Natural killer cell (primary cell): ENCODE measurements around the gene TMEM185B. TPM values are rescaled to one million over a fixed set of nuclear protein-coding genes. Genes with fewer than 3 reads are reported as not detected.

Source experiments
- ATAC-seq, 3 donors: fragments of 150-1000 bp in 2 of 3; fragments of 200-7000 bp in 1 of 3; cut with Tn5 transposase; 1 replicate in 1 of 3; 2 replicates in 2 of 3; pipeline ENCODE4 v1.10.0; 2021; ENCODE audit warnings: mild to moderate bottlenecking in 2 of 3, moderate library complexity in 2 of 3
- DNase-seq, 2 donors: peaks; one replicate each; pipeline versions ENCODE4 v3.0.0 to v3.0.0-alpha.2; 2013 to 2021; ENCODE audit warnings: mixed read lengths in 1 of 2
- H3K27ac ChIP-seq: one replicate; pipeline ENCODE4 v1.5.1; 2013; ENCODE audit warnings: mild to moderate bottlenecking, low read length
- H3K27me3 ChIP-seq: one replicate; pipeline ENCODE4 v1.6.1; 2013; ENCODE audit warnings: low read length; ENCODE audit not compliant: control insufficient read depth, insufficient read depth
- H3K36me3 ChIP-seq: one replicate; pipeline ENCODE4 v1.6.1; 2013; ENCODE audit warnings: low read length; ENCODE audit not compliant: control insufficient read depth, insufficient read depth
- H3K4me1 ChIP-seq: one replicate; pipeline ENCODE4 v1.6.1; 2013; ENCODE audit warnings: low read length; ENCODE audit not compliant: control insufficient read depth, insufficient read depth
- H3K4me3 ChIP-seq: one replicate; pipeline ENCODE4 v1.5.1; 2013; ENCODE audit warnings: low read length
- H3K9me3 ChIP-seq: one replicate; pipeline ENCODE4 v1.6.1; 2013; ENCODE audit warnings: low read length; ENCODE audit not compliant: control insufficient read depth, insufficient read depth
- H3K27ac Mint-ChIP-seq, 2 donors: one replicate each; pipeline ENCODE4 v1.8.0; 2022; ENCODE audit warnings: mild to moderate bottlenecking in 2 of 2, mixed read lengths in 2 of 2, moderate library complexity in 1 of 2
- H3K27me3 Mint-ChIP-seq, 2 donors: one replicate each; pipeline ENCODE4 v1.8.0; 2022; ENCODE audit warnings: low read depth in 2 of 2, mixed read lengths in 2 of 2
- H3K36me3 Mint-ChIP-seq: one replicate; pipeline ENCODE4 v1.8.0; 2022; ENCODE audit warnings: mixed read lengths
- H3K4me1 Mint-ChIP-seq, 2 donors: one replicate each; pipeline ENCODE4 v1.8.0; 2022; ENCODE audit warnings: mixed read lengths in 2 of 2
- H3K4me3 Mint-ChIP-seq: one replicate; pipeline ENCODE4 v1.8.0; 2022; ENCODE audit warnings: mild to moderate bottlenecking, moderate library complexity, mixed read lengths
- H3K9me3 Mint-ChIP-seq, 2 donors: one replicate each; pipeline ENCODE4 v1.8.0; 2022; ENCODE audit warnings: mixed read lengths in 2 of 2
- WGBS: methylation state at CpG from one replicate; pipeline ENCODE4 v1.1.7; 2013; ENCODE audit warnings: missing lambda C conversion rate; ENCODE audit not compliant: insufficient coverage; 5-methylcytosine and 5-hydroxymethylcytosine counted together
- intact Hi-C: fragments of 100-400 bp; cut with micrococcal nuclease; formaldehyde crosslinking; loops from one replicate; pipeline ENCODE4 v1.14.2; 2022
- total RNA-seq, 4 donors: library from RNA; stranded (reverse); fragments of 120-200 nt in 1 of 4; gene quantifications; one replicate each; pipeline versions ENCODE4 v1.2.3 to v1.2.4, GENCODE V29; 2013 to 2022
- TF ChIP-seq, protein P1 (sequence below): fragments of 200-600 bp; IDR thresholded peaks from one replicate; pipeline ENCODE4 v1.8.0; 2022; ENCODE audit warnings: antibody characterized with exemption

TMEM185B gene
- total RNA-seq, 3 donors from 2014 or later (not counting 1 experiment from before 2014, with no cell fraction given), result 19.9 to 25.2 (median 19.9) TPM

DNA sequence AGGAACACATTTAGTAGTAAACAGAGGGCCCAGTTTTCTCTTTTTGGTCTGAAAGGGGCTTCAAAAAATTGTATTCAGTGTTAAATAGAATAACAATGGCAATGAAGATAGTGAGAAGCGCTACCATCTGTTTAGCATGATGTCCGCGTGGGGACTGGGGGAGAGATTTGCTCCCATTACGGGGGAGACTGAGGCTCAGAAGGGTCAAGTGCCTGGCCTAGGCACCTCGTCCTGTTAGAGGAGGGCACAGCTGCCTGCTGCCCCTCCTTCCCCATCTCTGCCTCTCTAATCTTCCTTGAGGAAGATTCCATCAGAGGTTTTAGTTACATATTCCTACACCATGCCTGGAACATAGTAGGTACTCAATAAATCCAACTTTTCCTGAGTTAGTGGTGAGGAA lies 10.1 kb upstream of the TMEM185B start:
- peak overlapping the region; percentile 90 for H3K4me3 Mint-ChIP-seq
- intact Hi-C loops, result no loop called here
- no peaks in the 10 kb centered on the region for H3K36me3 Mint-ChIP-seq
- H3K9me3 ChIP-seq, result no peaks in the 10 kb centered on the region
- H3K27ac ChIP-seq, result peak overlapping the region; percentile 89
- TF ChIP-seq, protein P1, sequence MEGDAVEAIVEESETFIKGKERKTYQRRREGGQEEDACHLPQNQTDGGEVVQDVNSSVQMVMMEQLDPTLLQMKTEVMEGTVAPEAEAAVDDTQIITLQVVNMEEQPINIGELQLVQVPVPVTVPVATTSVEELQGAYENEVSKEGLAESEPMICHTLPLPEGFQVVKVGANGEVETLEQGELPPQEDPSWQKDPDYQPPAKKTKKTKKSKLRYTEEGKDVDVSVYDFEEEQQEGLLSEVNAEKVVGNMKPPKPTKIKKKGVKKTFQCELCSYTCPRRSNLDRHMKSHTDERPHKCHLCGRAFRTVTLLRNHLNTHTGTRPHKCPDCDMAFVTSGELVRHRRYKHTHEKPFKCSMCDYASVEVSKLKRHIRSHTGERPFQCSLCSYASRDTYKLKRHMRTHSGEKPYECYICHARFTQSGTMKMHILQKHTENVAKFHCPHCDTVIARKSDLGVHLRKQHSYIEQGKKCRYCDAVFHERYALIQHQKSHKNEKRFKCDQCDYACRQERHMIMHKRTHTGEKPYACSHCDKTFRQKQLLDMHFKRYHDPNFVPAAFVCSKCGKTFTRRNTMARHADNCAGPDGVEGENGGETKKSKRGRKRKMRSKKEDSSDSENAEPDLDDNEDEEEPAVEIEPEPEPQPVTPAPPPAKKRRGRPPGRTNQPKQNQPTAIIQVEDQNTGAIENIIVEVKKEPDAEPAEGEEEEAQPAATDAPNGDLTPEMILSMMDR, result no peak
- peaks cover 34% of the 10 kb centered on the region for H3K4me1 ChIP-seq
- H3K4me1 Mint-ChIP-seq, result peaks cover 26 to 37% of the 10 kb centered on the region in 2 donors
- no peak overlapping the region for H3K4me3 ChIP-seq
- peaks cover 0 to 4% of the 10 kb centered on the region in 2 donors for H3K27me3 Mint-ChIP-seq
- peak overlapping the region; percentile 94 to 96 for H3K27ac Mint-ChIP-seq
- DNase-seq, result no peak
- no peaks in the 10 kb centered on the region for H3K27me3 ChIP-seq
- no peaks in the 10 kb centered on the region for H3K36me3 ChIP-seq
- 93% methylated on average over 5 of the region's 5 CpGs for WGBS
- ATAC-seq, result no peak
- H3K9me3 Mint-ChIP-seq, result no peaks in the 10 kb centered on the region

DNA sequence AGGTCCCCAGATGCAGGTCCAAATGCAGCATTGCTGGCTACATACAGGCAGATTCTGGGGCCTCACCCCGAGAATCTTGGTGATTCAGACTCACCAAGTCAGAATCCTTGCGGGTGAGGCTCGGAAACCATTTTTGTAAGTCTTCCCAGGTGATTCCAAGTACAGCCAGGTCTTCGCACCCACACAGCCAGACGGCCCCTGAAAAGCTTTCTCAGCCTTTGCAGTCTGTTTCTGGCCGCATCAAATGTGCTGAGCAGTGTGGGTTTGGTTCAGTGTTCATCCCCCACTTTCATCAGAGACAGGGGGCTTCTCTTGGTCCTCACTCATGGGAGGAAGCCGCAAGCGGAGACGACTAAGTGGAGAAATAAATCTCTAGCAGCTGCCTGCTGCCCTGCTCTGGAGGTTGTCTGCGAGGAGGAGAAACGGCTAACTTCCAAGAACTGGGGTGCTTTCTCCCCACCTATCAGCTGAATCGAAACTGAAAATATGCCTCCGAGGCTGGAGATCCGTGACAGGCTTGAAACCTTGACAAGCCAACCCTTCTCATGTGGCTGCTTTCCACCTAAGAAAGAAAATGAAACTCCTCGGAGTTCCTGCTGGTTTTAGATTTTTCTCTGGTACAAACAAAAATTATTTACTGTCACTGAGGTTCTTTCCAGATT lies 8.9 kb upstream of the TMEM185B start:
- Histone ChIP-seq H3K27ac (peak overlapping the region; percentile 89), H3K4me3 (peak overlapping the region; percentile 58), H3K4me1 (peaks cover 34% of the 10 kb centered on the region), H3K27me3 (no peaks in the 10 kb centered on the region), H3K36me3 (no peaks in the 10 kb centered on the region), H3K9me3 (no peaks in the 10 kb centered on the region)
- Mint-ChIP-seq H3K4me1 (peaks cover 28 to 45% of the 10 kb centered on the region in 2 donors), H3K27ac (peak overlapping the region; percentile 94 to 96), H3K36me3 (no peaks in the 10 kb centered on the region), H3K4me3 (peak overlapping the region; percentile 90), H3K27me3 (no peaks in the 10 kb centered on the region), H3K9me3 (no peaks in the 10 kb centered on the region)
- ATAC-seq, result peak; percentile 93 to 95 (median 94)
- WGBS, result 3% methylated on average over 15 of the region's 15 CpGs
- intact Hi-C loops, result loop anchor here (1.0 kb wide), 2 partner anchors 9 to 20 kb away; partner anchors contain the start of genes RALB and TMEM185B
- DNase-seq, result peak; percentile 42 to 87
- TF ChIP-seq, protein P1, result no peak

GRCh38 chr2:120231564-120231973 lies 8.4 kb upstream of the TMEM185B start:
- intact Hi-C loops, result no loop called here

More at GRCh38 chr2:120231564-120231973, 8.4 kb upstream of the TMEM185B start:
- TF ChIP-seq, protein P1, result no peak
- Histone ChIP-seq H3K36me3 (no peaks in the 10 kb centered on the region), H3K4me1 (peaks cover 34% of the 10 kb centered on the region), H3K27ac (peak overlapping the region; percentile 89), H3K9me3 (no peaks in the 10 kb centered on the region), H3K27me3 (no peaks in the 10 kb centered on the region), H3K4me3 (peak overlapping the region; percentile 58)
- Mint-ChIP-seq H3K9me3 (no peaks in the 10 kb centered on the region), H3K27me3 (no peaks in the 10 kb centered on the region), H3K27ac (peak overlapping the region; percentile 94 to 96), H3K4me1 (peaks cover 28 to 45% of the 10 kb centered on the region in 2 donors), H3K4me3 (peak overlapping the region; percentile 90), H3K36me3 (no peaks in the 10 kb centered on the region)
- DNase-seq (no peak), ATAC-seq (peak; percentile 1 to 21 (median 14))
- WGBS, result 66% methylated on average over 4 of the region's 4 CpGs
